ENCODE data around the gene KIF23.

GRCh38 chr15:69497076-69497475, 82.9 kb downstream of the KIF23 start:
- no peak for TF ChIP-seq HDGF (IDR thresholded peaks at IDR 0.05; ENCODE audit: borderline replicate concordance)
- TF ChIP-seq PKNOX1 (IDR thresholded peaks at IDR 0.05) = no peak
